Measurements from ENCODE around the gene KRTAP12-3.
"Not testable (repeated sequence)": the region's sequence is repeated elsewhere in the genome, so short reads cannot be mapped to it uniquely, and the experiment has no call there.

Gene KRTAP12-3

DNA sequence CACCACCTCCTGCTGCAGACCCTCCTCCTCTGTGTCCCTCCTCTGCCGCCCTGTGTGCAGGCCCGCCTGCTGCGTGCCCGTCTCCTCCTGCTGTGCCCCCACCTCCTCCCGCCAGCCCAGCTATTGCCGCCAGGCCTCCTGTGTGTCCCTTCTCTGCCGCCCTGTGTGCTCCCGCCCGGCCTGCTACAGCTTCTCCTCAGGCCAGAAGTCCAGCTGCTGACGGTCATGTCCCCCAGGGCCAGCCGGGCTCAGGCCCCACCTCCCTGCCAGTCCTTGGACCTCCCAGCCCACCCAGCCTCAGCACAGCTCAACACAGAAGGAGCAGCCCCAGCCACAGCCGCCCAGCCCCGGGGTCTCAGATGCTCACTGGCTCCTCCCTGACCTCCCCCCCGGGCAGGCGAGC is 29.9 kb upstream of the KRTAP12-3 start:
- not testable (repeated sequence) for DNase-seq

DNA sequence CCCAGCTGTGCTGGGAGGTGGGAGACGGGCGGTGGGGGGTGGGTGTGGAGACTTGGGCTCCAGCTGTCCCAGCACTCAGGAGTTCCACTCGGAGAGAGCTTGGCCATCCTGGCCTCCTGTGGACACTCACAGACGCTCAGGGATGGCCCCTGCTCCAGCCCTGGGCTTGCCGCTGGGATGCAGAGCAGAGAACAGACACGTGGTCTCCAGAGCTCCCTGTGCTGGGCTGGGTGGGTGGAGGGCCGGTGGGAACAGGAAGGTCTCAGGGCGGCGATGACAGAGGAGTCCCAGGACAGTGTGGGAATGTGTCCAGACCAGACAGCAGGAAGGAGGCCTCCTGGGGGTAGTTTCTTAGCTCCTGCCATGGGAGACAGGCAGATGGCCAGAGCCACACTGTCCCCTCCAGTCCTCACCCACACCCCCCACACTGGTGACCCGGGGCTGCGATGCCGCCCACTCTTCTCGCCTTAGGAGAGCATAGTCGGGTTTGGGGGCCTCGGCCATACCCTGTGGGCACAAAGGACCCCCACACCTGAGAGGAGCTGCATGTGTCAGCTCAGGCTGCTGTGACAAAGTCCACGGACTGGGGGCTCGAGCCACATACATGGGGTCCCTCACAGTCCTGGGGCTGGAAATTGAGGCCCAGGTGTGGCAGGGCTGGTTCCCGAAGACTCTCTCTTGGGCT is 28.9 kb upstream of the KRTAP12-3 start:
- no peak for DNase-seq

GRCh38 chr21:44630440-44630839 is 27.3 kb upstream of the KRTAP12-3 start:
- no peak for DNase-seq

DNA sequence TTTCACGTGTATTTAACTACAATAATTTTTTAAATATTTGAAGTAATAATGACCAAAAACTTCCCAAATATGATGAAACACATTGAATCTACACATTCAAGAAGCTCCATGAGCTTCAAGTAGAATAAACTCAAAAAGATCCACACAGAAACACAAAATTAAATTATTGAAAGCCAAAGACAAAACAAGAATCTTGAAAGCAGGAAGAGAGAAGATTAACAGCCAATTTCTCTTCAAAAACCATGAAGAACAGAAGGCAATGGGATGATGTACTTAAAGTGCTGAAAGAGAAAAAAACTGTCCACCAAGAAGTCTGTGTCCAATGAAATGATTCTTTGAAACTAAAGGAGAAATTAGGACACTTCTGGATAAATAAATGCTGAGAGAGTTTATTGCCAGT is 25.7 kb upstream of the KRTAP12-3 start:
- no peak for DNase-seq

GRCh38 chr21:44636209-44637017 is 21.3 kb upstream of the KRTAP12-3 start:
- no peak for DNase-seq

- no peak for DNase-seq
Observed at GRCh38 chr21:44637018-44637850, 20.5 kb upstream of the KRTAP12-3 start, which contains the start of gene KRTAP10-10. Gene KRTAP10-10, plus strand, starts transcription at chr21:44637356. Its CDS starts 62 bp downstream, at chr21:44637418.

GRCh38 chr21:44637851-44638348 is 19.8 kb upstream of the KRTAP12-3 start:
- DNase-seq, result not testable (repeated sequence)

- not testable (repeated sequence) for DNase-seq
Observed at GRCh38 chr21:44638506-44639330, 19.0 kb upstream of the KRTAP12-3 start.

DNA sequence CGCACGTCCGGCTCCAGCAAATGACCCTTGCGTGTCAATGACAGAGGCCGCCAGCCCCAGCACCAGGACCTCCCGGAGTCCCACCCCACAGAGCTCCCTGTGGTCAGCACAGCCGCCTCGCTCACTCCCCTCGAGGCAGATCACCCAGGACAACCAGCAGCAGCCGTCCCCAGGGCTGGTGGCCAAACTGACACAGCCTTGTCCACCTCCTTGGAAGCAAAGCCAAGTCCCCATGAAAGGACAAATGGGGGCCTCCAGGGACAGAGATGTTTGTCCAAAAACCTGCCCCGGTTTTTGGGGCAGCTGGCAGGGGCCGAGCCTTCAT is 18.4 kb upstream of the KRTAP12-3 start:
- DNase-seq, result no peak

GRCh38 chr21:44640761-44641160 is 17.0 kb upstream of the KRTAP12-3 start:
- DNase-seq, result no peak

DNA sequence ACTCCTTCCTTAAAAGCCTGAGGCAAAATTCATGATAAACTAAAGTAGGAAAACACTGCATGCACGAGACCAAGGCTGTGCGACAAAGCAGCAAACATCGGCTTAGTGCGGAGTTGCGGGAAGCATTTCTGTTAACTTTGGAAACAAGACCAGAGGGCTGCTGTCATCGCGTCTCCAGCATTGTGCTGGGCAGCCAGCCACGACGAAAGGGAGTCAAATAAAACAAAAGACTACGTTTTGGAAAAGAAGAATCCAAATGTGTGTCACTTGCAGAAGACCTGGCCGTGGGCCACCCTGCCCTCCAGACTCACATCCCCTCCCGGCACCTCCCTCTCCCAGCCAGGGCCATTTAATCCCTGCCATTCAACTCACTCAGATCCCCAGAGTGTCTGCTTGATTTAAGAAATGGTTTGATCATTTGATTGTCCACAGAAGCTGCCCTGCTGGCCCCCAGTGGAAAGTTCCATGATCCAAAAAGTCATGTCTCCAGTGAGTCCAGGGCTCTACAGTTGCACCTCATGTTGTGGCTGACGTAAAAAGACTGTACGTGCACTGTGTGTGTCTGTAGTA is 13.9 kb upstream of the KRTAP12-3 start:
- DNase-seq, result no peak

- DNase-seq, result no peak
Observed at GRCh38 chr21:44644878-44645277, 12.9 kb upstream of the KRTAP12-3 start.

GRCh38 chr21:44646366-44647221 is 11.1 kb upstream of the KRTAP12-3 start, which contains the start of gene KRTAP10-11:
Gene KRTAP10-11, plus strand, starts transcription at chr21:44646414. Its CDS starts 45 bp downstream, at chr21:44646459.
- DNase-seq, result not testable (repeated sequence)

GRCh38 chr21:44647222-44647552 is 10.5 kb upstream of the KRTAP12-3 start:
- no peak for DNase-seq

DNA sequence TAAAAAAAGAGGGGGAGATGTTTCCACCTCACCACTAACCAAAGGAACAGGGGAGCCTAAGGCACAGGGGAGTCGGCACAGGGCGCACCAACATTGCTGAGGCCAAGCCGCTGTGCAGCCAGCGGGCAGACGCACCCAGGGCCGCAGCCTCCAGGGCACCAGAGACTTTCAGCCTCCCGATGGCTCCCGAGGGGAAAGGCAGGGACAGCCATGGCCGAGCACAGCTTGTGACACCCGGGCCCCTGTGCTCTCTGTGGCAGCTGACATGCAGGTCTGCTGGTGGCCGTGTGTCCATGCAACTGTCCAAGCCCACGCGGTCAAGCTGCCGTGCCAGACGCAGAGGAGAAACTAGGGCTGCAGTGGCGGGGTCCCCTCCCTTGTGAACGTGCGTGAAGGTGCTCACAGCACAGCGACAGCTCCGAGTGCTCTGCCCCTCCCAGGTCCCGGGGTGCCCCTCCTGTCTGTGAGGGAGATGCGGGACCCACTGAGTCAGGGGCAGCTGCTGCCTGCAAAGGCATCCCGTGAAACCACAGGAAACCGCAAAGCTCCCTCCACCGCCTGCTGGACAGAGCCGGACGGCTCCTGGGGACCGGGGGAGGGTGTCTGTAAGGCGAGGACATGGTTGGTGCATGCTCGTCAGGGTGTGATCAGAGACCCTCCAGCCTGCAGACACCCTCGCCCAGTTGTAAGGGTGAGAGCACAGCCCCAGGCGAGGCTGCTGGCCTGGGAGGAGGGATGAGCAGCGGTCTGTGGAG is 9.0 kb upstream of the KRTAP12-3 start:
- no peak for DNase-seq

DNA sequence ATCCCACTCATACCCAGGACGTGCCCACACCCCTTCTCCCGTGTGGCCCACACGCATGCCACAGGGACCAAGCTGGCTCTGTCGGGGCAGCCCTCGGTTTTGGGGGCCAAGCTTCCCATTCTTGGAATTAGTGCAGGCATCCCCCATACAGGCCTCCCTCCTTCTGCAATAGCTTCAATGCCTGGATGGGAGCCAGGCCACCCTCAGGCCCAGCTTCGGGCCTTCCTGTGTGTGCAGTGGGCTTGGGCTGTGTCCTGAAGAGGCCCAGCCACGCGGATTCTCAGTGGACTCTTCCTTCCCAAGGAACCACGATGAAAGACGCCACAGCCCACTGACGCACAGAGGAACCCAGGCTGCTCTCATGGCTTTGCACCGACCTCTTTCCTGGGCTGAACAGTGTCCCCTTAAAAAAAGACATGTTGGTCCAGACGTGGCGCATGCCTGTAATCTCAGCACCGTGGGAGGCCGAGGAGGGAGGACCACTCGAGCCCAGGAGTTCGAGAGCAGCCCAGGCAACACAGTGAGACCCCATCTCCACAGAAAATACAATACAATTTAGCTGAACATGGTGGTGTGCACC is 8.1 kb upstream of the KRTAP12-3 start:
- no peak for DNase-seq

DNA sequence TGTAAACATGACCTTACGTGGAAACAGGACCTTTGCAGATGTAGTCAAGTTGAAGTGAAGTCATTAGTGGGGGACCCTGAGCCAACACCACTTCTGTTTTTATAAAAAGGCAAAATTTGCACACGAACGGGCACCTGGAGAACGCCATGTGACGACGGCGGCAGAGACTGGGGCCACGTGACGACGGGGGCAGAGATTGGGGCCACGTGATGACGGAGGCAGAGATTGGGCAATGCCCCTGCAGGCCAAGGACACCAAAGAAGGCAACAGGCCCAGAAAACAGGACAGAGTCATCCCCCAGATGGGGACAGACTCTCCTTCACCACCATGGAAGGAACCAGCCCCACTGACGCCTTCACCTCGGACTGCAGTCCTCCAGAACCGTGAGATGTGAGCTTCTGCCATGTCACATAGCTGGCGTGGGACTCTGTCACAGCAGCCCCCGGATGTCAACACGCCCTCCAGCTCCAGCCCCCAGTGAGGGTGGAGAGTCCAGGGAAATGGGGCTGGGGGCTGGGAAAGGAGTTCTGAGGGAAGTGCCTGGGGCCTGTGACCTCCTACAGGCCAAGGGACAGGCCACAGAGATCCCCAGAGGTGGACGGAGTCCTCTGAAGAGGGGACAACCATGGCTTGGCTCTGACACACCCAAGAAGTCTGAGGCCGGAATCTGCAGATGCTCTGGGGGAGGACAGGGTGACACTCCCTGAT is 7.3 kb upstream of the KRTAP12-3 start:
- no peak for DNase-seq

- DNase-seq, result no peak
Observed at GRCh38 chr21:44650973-44651675, 6.6 kb upstream of the KRTAP12-3 start.
